Measurements from ENCODE around the gene BBS12.

The BBS12 gene

GRCh38 chr4:122732329-122733026 lies at the start of gene BBS12:
Gene BBS12 (plus strand): TSS chr4:122732704. CDS start chr4:122741893, 9,189 bp downstream.
- peak; percentile 99 for DNase-seq

GRCh38 chr4:122686691-122687090 lies 45.8 kb upstream of the BBS12 start:
- DNase-seq, result peak; percentile 57

GRCh38 chr4:122687531-122688061 lies 44.9 kb upstream of the BBS12 start:
- DNase-seq, result peak; percentile 73

- DNase-seq, result peak; percentile 60
Observed at GRCh38 chr4:122688529-122689140, 43.9 kb upstream of the BBS12 start.

GRCh38 chr4:122689972-122690371 lies 42.5 kb upstream of the BBS12 start:
- peak; percentile 88 for DNase-seq

- DNase-seq, result no peak
Observed at GRCh38 chr4:122691988-122692387, 40.5 kb upstream of the BBS12 start.

GRCh38 chr4:122692641-122693520 lies 39.6 kb upstream of the BBS12 start:
- no peak for DNase-seq

- DNase-seq, result no peak
Observed at GRCh38 chr4:122695226-122695625, 37.3 kb upstream of the BBS12 start.

GRCh38 chr4:122700178-122700725 lies 32.3 kb upstream of the BBS12 start:
- DNase-seq, result peak; percentile 34

- peak; percentile 88 for DNase-seq
Observed at GRCh38 chr4:122701061-122701460, 31.4 kb upstream of the BBS12 start.

- DNase-seq, result peak; percentile 22
Observed at GRCh38 chr4:122701965-122702364, 30.5 kb upstream of the BBS12 start.

GRCh38 chr4:122702939-122703338 lies 29.6 kb upstream of the BBS12 start:
- no peak for DNase-seq

GRCh38 chr4:122703868-122704267 lies 28.6 kb upstream of the BBS12 start:
- DNase-seq, result peak; percentile 19

GRCh38 chr4:122705009-122705408 lies 27.5 kb upstream of the BBS12 start:
- peak; percentile 77 for DNase-seq

- DNase-seq, result peak; percentile 71
Observed at GRCh38 chr4:122705547-122706117, 26.9 kb upstream of the BBS12 start.

- no peak for DNase-seq
Observed at GRCh38 chr4:122706511-122706910, 26.0 kb upstream of the BBS12 start.

- DNase-seq, result peak; percentile 68
Observed at GRCh38 chr4:122707497-122707896, 25.0 kb upstream of the BBS12 start.

- peak; percentile 25 for DNase-seq
Observed at GRCh38 chr4:122709236-122709635, 23.3 kb upstream of the BBS12 start.

- DNase-seq, result peak; percentile 89
Observed at GRCh38 chr4:122710434-122711308, 21.8 kb upstream of the BBS12 start.

- peak; percentile 26 for DNase-seq
Observed at GRCh38 chr4:122711919-122712318, 20.6 kb upstream of the BBS12 start.

GRCh38 chr4:122712782-122713181 lies 19.7 kb upstream of the BBS12 start:
- peak; percentile 80 for DNase-seq

GRCh38 chr4:122715221-122715620 lies 17.3 kb upstream of the BBS12 start:
- peak; percentile 63 for DNase-seq
